K562 (cell line): ENCODE results near the gene TRIO. TPM values are rescaled to one million over a fixed set of nuclear protein-coding genes. Genes with fewer than 3 reads are reported as not detected.

Source experiments
- ATAC-seq: fragments of 200-7000 bp; cut with Tn5 transposase; 3 replicates; pipeline ENCODE4 v1.9.1; 2020; ENCODE audit warnings: moderate library complexity
- BruUV-seq: library from RNA; stranded (reverse); fragments of 400-500 nt; replicated peaks from 2 replicates; lab custom pipeline; 2021; lab: Mats Ljungman, UMichigan
- CTCF ChIA-PET: fragments of 300-600 bp; formaldehyde crosslinking; extraction: SDS; loops from one replicate; lab custom pipeline; 2021; ENCODE audit warnings: low intra/inter-chr PET ratio; lab: Yijun Ruan, JAX
- POLR2A ChIA-PET: fragments of 300-600, 350-650 bp; sonication (Branson Sonifier 250); formaldehyde crosslinking; extraction: SDS; loops from one replicate; lab custom pipeline; 2021; ENCODE audit warnings: antibody characterized with exemption, inconsistent platforms; lab: Yijun Ruan, JAX
- DNase-seq, 4 experiments: peaks; one replicate each; pipeline versions ENCODE4 v3.0.0 to v3.0.0-alpha.2; 2011 to 2018; ENCODE audit warnings: low spot score in 3 of 4, mixed read lengths in 3 of 4; ENCODE audit errors: extremely low read depth in 1 of 4
- FAIRE-seq: peaks from 2 replicates; lab custom pipeline; 2011; peaks lifted over from hg19 to GRCh38; lab: Jason Lieb, UNC
- H2AFZ ChIP-seq: 2 replicates; pipeline ENCODE4 v1.6.0; 2011; ENCODE audit warnings: low read depth, low read length, control low read depth, inconsistent platforms
- H3K27ac ChIP-seq: fragments of 200-600 bp; 3 replicates; pipeline ENCODE4 v1.8.0; 2011; ENCODE audit warnings: low read depth, mild to moderate bottlenecking, control low read depth, inconsistent platforms, low read length, moderate library complexity, mixed read lengths; ENCODE audit errors: extremely low read depth
- H3K27me3 ChIP-seq, 2 experiments: fragments of 300-600 bp in 1 of 2; 2 replicates in 1 of 2; 3 replicates in 1 of 2; pipeline versions ENCODE4 v1.6.0 to v1.8.0; 2011; ENCODE audit warnings: inconsistent platforms in 2 of 2, low read length in 2 of 2, mild to moderate bottlenecking in 1 of 2, mixed read lengths in 1 of 2, moderate library complexity in 1 of 2; ENCODE audit not compliant: control insufficient read depth in 2 of 2, insufficient read depth in 2 of 2
- H3K36me3 ChIP-seq: fragments of 300-600 bp; 3 replicates; pipeline ENCODE4 v1.8.0; 2011; ENCODE audit warnings: mild to moderate bottlenecking, low read length, inconsistent platforms; ENCODE audit not compliant: control insufficient read depth, insufficient read depth
- H3K4me1 ChIP-seq, 2 experiments: fragments of 200-600 bp in 1 of 2; replicated peaks in 1 of 2; 2 replicates in 1 of 2; 3 replicates in 1 of 2; pipeline versions ENCODE4 v1.5.1 to v1.8.0; 2011; ENCODE audit warnings: inconsistent platforms in 2 of 2, low read length in 2 of 2, mild to moderate bottlenecking in 1 of 2, mixed read lengths in 1 of 2, moderate library complexity in 1 of 2; ENCODE audit not compliant: control insufficient read depth in 2 of 2, insufficient read depth in 2 of 2
- H3K4me2 ChIP-seq: 2 replicates; pipeline ENCODE4 v1.6.1; 2011; ENCODE audit warnings: low read length, control low read depth, inconsistent platforms, mixed read lengths; ENCODE audit not compliant: insufficient read depth
- H3K4me3 ChIP-seq: fragments of 200-600 bp; sonication (generic), shearing (Covaris generic); 2 replicates; pipeline ENCODE4 v1.5.1; 2016; ENCODE audit warnings: control low read depth, inconsistent platforms
- H3K79me2 ChIP-seq: fragments of 200-600 bp; 3 replicates; pipeline ENCODE4 v1.8.0; 2011; ENCODE audit warnings: low read length, inconsistent platforms; ENCODE audit not compliant: control insufficient read depth, insufficient read depth
- H3K9ac ChIP-seq, 2 experiments: 2 replicates each; pipeline versions ENCODE4 v1.6.0 to v1.6.1; 2011; ENCODE audit warnings: low read depth in 2 of 2, low read length in 2 of 2, control low read depth in 1 of 2, inconsistent platforms in 1 of 2, mild to moderate bottlenecking in 1 of 2, mixed read lengths in 1 of 2; ENCODE audit not compliant: insufficient read depth in 1 of 2
- H3K9me1 ChIP-seq: one replicate; pipeline ENCODE4 v1.6.0; 2011; ENCODE audit warnings: inconsistent platforms, mild to moderate bottlenecking, low read length, moderate library complexity; ENCODE audit not compliant: control insufficient read depth, insufficient read depth
- H3K9me3 ChIP-seq: replicated peaks from 2 replicates; pipeline ENCODE4 v1.5.1; 2011; ENCODE audit warnings: low read depth, low read length, inconsistent platforms; ENCODE audit not compliant: control insufficient read depth, insufficient read depth
- H4K20me1 ChIP-seq: replicated peaks from 2 replicates; pipeline ENCODE4 v1.6.1; 2011; ENCODE audit warnings: low read length, inconsistent platforms, mixed read lengths; ENCODE audit not compliant: control insufficient read depth, insufficient read depth
- NR1H2 ChIP-seq: sonication (generic); formaldehyde crosslinking; IDR thresholded peaks from 2 replicates; pipeline ENCODE4 v1.4.0; 2020; ENCODE audit warnings: mild to moderate bottlenecking, missing genetic modification reagents
- RNF2 ChIP-seq: sonication (generic); IDR thresholded peaks from 2 replicates; pipeline ENCODE4 v1.6.1; 2016
- SMARCB1 ChIP-seq: IDR thresholded peaks from 2 replicates; pipeline ENCODE4 v1.6.1; 2011; ENCODE audit warnings: improper control_type of control experiment, low read depth; ENCODE audit not compliant: insufficient read length
- ZNF324 ChIP-seq: fragments of 250-450 bp; sonication (Bioruptor Pico); IDR thresholded peaks from 2 replicates; pipeline ENCODE4 v1.4.0; 2020; ENCODE audit warnings: mild to moderate bottlenecking
- WGBS: fragments of 100-300 bp; shearing (Covaris generic); methylation state at CpG from one replicate; pipeline ENCODE4 v1.1.6; 2016; ENCODE audit warnings: low coverage, mixed read lengths; ENCODE audit not compliant: insufficient coverage; ENCODE audit errors: missing lambda C conversion rate; 5-methylcytosine and 5-hydroxymethylcytosine counted together
- in situ Hi-C: fragments of 300-500 bp; cut with MboI; formaldehyde crosslinking; loops from 4 replicates; pipeline ENCODE4 v1.15.0; 2018; ENCODE audit warnings: inconsistent platforms, mixed read lengths
- intact Hi-C: fragments of 100-400 bp; cut with micrococcal nuclease; formaldehyde crosslinking; loops from 2 replicates; pipeline ENCODE4 v1.14.2; 2022
- polyA plus RNA-seq, 8 experiments: library from polyadenylated mRNA; depleted of rRNA in 4 of 8; stranded (reverse) in 5 of 8; unstranded in 3 of 8; fragments of >200 nt; fragmentation: Nextera tagmentation in 2 of 8; fragmentation: Illumina TruSeq in 1 of 8; extraction: Ambion mirVana in 2 of 8; extraction: Trizol in 1 of 8; gene quantifications; 2 replicates each; pipeline versions ENCODE4 v1.2.1 to v1.2.3, GENCODE V29; 2011 to 2014; ENCODE audit warnings: inconsistent platforms in 1 of 8, missing spikeins in 1 of 8
- total RNA-seq, 7 experiments: library from RNA; depleted of rRNA in 6 of 7; stranded (reverse); fragments of >200 nt in 6 of 7; fragmentation: Illumina TruSeq in 2 of 7; extraction: Trizol in 2 of 7; gene quantifications; 2 replicates each; pipeline versions ENCODE4 v1.2.1 to v1.2.3, GENCODE V29; 2011 to 2021; ENCODE audit warnings: low replicate concordance in 1 of 7
- TF ChIP-seq, protein P1 (sequence below): fragments of 450-650 bp; IDR thresholded peaks from 2 replicates; pipeline ENCODE4 v1.6.1; 2018; ENCODE audit not compliant: partially characterized antibody
- TF ChIP-seq, protein P2 (sequence below): sonication (generic); formaldehyde crosslinking; IDR thresholded peaks from 2 replicates; pipeline ENCODE4 v1.8.0; 2022; ENCODE audit warnings: missing genetic modification reagents, mild to moderate bottlenecking, borderline replicate concordance
- TF ChIP-seq, protein P3 (sequence below), 2 experiments: IDR thresholded peaks in 1 of 2; conservative IDR thresholded peaks in 1 of 2; 2 replicates each; pipeline ENCODE4 v1.6.1; 2016; ENCODE audit warnings: low read depth in 2 of 2, mild to moderate bottlenecking in 1 of 2, missing compliant biosample characterization in 1 of 2, missing genetic modification characterization in 1 of 2, moderate library complexity in 1 of 2
- TF ChIP-seq, protein P4 (sequence below): fragments of 450-650 bp; formaldehyde crosslinking; IDR thresholded peaks from 2 replicates; pipeline ENCODE4 v1.4.0; 2022; ENCODE audit warnings: mild to moderate bottlenecking, moderate library complexity

The TRIO gene
- total and polyA plus RNA-seq, 9 of the 15 experiments (the other 6 are each of a cell fraction or from before 2014, with no cell fraction given), result 0.24 to 5.0 (median 1.1) TPM

DNA sequence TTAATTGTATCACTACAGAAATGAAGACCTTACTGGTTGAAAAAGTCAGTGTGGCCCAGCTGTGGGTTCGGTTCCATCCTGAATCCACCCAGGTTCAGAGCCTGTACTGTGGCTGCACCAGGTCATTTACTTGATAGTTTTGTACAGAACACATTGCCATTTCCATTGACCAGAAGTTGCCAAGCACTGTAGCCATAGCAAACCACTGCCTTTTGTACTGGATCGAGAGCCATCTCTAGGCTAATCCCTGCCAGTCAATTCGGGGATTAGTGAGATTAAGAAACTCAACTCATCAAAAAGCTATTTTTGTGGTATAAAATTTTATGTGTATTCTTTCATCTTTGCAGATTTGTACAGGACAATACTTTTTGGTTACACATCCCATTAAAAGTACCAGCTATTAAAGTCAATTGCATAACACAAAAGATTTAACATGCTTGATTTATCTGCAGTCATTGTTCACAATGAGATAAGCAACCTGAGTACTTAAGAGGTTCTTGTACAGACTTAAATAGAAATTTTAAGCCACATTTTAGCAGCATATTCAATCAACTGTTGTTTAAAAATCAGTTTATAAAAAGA is 329.9 kb downstream of the TRIO start:
- 0% methylated on average over 3 of the region's 3 CpGs for WGBS
- ChIA-PET POLR2A (no interaction called here), CTCF (no interaction called here)
- BruUV-seq, result no TSS peak
- Histone ChIP-seq H3K79me2 (no peaks in the 10 kb centered on the region), H3K4me1 (no peaks in the 10 kb centered on the region), H3K9ac (no peak overlapping the region), H3K4me2 (no peak overlapping the region), H3K9me3 (no peaks in the 10 kb centered on the region), H2AFZ (no peak overlapping the region), H3K4me3 (no peak overlapping the region), H3K36me3 (no peaks in the 10 kb centered on the region), H3K27ac (no peak overlapping the region), H4K20me1 (no peaks in the 10 kb centered on the region), H3K27me3 (peaks cover 4 to 6% of the 10 kb centered on the region in 2 experiments; a peak in 3 of 5 replicates), H3K9me1 (peaks cover 3% of the 10 kb centered on the region)
- ATAC-seq (no peak), FAIRE-seq (no peak), DNase-seq (no peak)
- in situ Hi-C loops (no loop called here), intact Hi-C loops (no loop called here)
- TF ChIP-seq, protein P1, sequence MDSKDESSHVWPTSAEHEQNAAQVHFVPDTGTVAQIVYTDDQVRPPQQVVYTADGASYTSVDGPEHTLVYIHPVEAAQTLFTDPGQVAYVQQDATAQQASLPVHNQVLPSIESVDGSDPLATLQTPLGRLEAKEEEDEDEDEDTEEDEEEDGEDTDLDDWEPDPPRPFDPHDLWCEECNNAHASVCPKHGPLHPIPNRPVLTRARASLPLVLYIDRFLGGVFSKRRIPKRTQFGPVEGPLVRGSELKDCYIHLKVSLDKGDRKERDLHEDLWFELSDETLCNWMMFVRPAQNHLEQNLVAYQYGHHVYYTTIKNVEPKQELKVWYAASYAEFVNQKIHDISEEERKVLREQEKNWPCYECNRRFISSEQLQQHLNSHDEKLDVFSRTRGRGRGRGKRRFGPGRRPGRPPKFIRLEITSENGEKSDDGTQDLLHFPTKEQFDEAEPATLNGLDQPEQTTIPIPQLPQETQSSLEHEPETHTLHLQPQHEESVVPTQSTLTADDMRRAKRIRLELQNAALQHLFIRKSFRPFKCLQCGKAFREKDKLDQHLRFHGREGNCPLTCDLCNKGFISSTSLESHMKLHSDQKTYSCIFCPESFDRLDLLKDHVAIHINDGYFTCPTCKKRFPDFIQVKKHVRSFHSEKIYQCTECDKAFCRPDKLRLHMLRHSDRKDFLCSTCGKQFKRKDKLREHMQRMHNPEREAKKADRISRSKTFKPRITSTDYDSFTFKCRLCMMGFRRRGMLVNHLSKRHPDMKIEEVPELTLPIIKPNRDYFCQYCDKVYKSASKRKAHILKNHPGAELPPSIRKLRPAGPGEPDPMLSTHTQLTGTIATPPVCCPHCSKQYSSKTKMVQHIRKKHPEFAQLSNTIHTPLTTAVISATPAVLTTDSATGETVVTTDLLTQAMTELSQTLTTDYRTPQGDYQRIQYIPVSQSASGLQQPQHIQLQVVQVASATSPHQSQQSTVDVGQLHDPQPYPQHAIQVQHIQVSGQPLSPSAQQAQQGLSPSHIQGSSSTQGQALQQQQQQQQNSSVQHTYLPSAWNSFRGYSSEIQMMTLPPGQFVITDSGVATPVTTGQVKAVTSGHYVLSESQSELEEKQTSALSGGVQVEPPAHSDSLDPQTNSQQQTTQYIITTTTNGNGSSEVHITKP, result no peak
- TF ChIP-seq NR1H2 (CRISPR knock-in tag) (no peak), SMARCB1 (no peak), ZNF324 (CRISPR knock-in tag) (no peak), RNF2 (no peak)
- TF ChIP-seq, protein P2, sequence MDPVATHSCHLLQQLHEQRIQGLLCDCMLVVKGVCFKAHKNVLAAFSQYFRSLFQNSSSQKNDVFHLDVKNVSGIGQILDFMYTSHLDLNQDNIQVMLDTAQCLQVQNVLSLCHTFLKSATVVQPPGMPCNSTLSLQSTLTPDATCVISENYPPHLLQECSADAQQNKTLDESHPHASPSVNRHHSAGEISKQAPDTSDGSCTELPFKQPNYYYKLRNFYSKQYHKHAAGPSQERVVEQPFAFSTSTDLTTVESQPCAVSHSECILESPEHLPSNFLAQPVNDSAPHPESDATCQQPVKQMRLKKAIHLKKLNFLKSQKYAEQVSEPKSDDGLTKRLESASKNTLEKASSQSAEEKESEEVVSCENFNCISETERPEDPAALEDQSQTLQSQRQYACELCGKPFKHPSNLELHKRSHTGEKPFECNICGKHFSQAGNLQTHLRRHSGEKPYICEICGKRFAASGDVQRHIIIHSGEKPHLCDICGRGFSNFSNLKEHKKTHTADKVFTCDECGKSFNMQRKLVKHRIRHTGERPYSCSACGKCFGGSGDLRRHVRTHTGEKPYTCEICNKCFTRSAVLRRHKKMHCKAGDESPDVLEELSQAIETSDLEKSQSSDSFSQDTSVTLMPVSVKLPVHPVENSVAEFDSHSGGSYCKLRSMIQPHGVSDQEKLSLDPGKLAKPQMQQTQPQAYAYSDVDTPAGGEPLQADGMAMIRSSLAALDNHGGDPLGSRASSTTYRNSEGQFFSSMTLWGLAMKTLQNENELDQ, result no peak
- TF ChIP-seq, protein P3, sequence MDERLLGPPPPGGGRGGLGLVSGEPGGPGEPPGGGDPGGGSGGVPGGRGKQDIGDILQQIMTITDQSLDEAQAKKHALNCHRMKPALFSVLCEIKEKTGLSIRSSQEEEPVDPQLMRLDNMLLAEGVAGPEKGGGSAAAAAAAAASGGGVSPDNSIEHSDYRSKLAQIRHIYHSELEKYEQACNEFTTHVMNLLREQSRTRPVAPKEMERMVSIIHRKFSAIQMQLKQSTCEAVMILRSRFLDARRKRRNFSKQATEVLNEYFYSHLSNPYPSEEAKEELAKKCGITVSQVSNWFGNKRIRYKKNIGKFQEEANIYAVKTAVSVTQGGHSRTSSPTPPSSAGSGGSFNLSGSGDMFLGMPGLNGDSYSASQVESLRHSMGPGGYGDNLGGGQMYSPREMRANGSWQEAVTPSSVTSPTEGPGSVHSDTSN (CRISPR knock-in tag; IDR thresholded peaks at IDR 0.05; ENCODE audit: low read depth), result no peak
- TF ChIP-seq, protein P3 (tag; conservative IDR thresholded peaks at IDR 0.05; ENCODE audit: low read depth), result no peak
- TF ChIP-seq, protein P4, sequence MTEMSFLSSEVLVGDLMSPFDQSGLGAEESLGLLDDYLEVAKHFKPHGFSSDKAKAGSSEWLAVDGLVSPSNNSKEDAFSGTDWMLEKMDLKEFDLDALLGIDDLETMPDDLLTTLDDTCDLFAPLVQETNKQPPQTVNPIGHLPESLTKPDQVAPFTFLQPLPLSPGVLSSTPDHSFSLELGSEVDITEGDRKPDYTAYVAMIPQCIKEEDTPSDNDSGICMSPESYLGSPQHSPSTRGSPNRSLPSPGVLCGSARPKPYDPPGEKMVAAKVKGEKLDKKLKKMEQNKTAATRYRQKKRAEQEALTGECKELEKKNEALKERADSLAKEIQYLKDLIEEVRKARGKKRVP, result no peak
